Posterior cingulate gyrus (tissue), 11 donors: ENCODE data around the gene SEMA4D.

Experiments
- DNase-seq, 10 donors: peaks; one replicate each; pipeline versions ENCODE4 v3.0.0 to v3.0.0-alpha.2; 2020 to 2021; ENCODE audit warnings: mixed read lengths in 3 of 10
- intact Hi-C: fragments of 100-400 bp; cut with DNase I; formaldehyde crosslinking; loops from one replicate; pipeline ENCODE4 v1.15.1; 2023

The SEMA4D gene

GRCh38 chr9:89404074-89404473 lies 93.8 kb downstream of the SEMA4D start:
- peak in 4 of 10 donors; percentile 55 to 91 (median 86) for DNase-seq
- intact Hi-C loops: no loop called here

GRCh38 chr9:89402695-89403427 lies 95.1 kb downstream of the SEMA4D start:
- intact Hi-C loops: no loop called here
- peak in 1 of 10 donors; percentile 59 for DNase-seq

- intact Hi-C loops: no loop called here
- peak in 1 of 10 donors; percentile 8 for DNase-seq
Measured at GRCh38 chr9:89400403-89401116, 97.4 kb downstream of the SEMA4D start.

GRCh38 chr9:89398621-89399020 lies 99.3 kb downstream of the SEMA4D start:
- intact Hi-C loops: no loop called here
- DNase-seq: peak in 1 of 10 donors; percentile 26

GRCh38 chr9:89397471-89397870 lies 100.4 kb downstream of the SEMA4D start:
- intact Hi-C loops: no loop called here
- peak in 1 of 10 donors; percentile 29 for DNase-seq

- peak in 1 of 10 donors; percentile 70 for DNase-seq
- intact Hi-C loops: no loop called here
Measured at GRCh38 chr9:89395931-89396710, 101.8 kb downstream of the SEMA4D start.

- DNase-seq: peak in 1 of 10 donors; percentile 79
- intact Hi-C loops: no loop called here
Measured at GRCh38 chr9:89394412-89394811, 103.5 kb downstream of the SEMA4D start.

- intact Hi-C loops: no loop called here
- no peak for DNase-seq
Measured at GRCh38 chr9:89391585-89391984, 106.3 kb downstream of the SEMA4D start.

GRCh38 chr9:89390578-89391116 lies 107.3 kb downstream of the SEMA4D start:
- DNase-seq: no peak
- intact Hi-C loops: no loop called here

- no peak for DNase-seq
- intact Hi-C loops: no loop called here
Measured at GRCh38 chr9:89390068-89390555, 107.8 kb downstream of the SEMA4D start.

- peak in 1 of 10 donors; percentile 85 for DNase-seq
- intact Hi-C loops: loop anchor here (5.0 kb wide), 1 partner anchor 163 kb away; no protein-coding TSS in a partner anchor
Measured at GRCh38 chr9:89388868-89389177, 109.1 kb downstream of the SEMA4D start.

- intact Hi-C loops: loop anchor here (5.0 kb wide), 1 partner anchor 164 kb away; no protein-coding TSS in a partner anchor
Measured at GRCh38 chr9:89388084-89388867, 109.6 kb downstream of the SEMA4D start.

GRCh38 chr9:89387197-89387849 lies 110.6 kb downstream of the SEMA4D start:
- intact Hi-C loops: loop anchor here (5.0 kb wide), 1 partner anchor 165 kb away; no protein-coding TSS in a partner anchor

More at GRCh38 chr9:89388084-89388867, 109.6 kb downstream of the SEMA4D start:
- DNase-seq: peak in 1 of 10 donors; percentile 83

GRCh38 chr9:89386797-89387196 lies 111.1 kb downstream of the SEMA4D start:
- DNase-seq: peak in 1 of 10 donors; percentile 88
- intact Hi-C loops: loop anchor here (5.0 kb wide), 1 partner anchor 166 kb away; no protein-coding TSS in a partner anchor

More at GRCh38 chr9:89387197-89387849, 110.6 kb downstream of the SEMA4D start:
- peak in 1 of 10 donors; percentile 85 for DNase-seq

GRCh38 chr9:89386206-89386605 lies 111.7 kb downstream of the SEMA4D start:
- intact Hi-C loops: loop anchor here (5.0 kb wide), 1 partner anchor 166 kb away; no protein-coding TSS in a partner anchor

GRCh38 chr9:89384783-89385182 lies 113.1 kb downstream of the SEMA4D start:
- DNase-seq: peak in 1 of 10 donors; percentile 81
- intact Hi-C loops: loop anchor here (5.0 kb wide), 1 partner anchor 168 kb away; no protein-coding TSS in a partner anchor

More at GRCh38 chr9:89386206-89386605, 111.7 kb downstream of the SEMA4D start:
- peak in 1 of 10 donors; percentile 63 for DNase-seq

GRCh38 chr9:89383721-89384300 lies 114.1 kb downstream of the SEMA4D start:
- intact Hi-C loops: no loop called here

GRCh38 chr9:89383030-89383720 lies 114.7 kb downstream of the SEMA4D start:
- intact Hi-C loops: no loop called here
- peak in 1 of 10 donors; percentile 82 for DNase-seq

More at GRCh38 chr9:89383721-89384300, 114.1 kb downstream of the SEMA4D start:
- peak in 2 of 10 donors; percentile 61 to 79 for DNase-seq
